OCI-LY3 (cell line): ENCODE results near the gene TESK2.

Experiments
- CTCF ChIP-seq: fragments of 200-600, 300-600 bp; sonication (generic); IDR thresholded peaks from 2 replicates; pipeline ENCODE4 v1.5.1; 2014; ENCODE audit warnings: antibody characterized with exemption, low read length, low read depth
- EZH2phosphoT487 ChIP-seq: fragments of 200-600 bp; shearing (Covaris generic); IDR thresholded peaks from 2 replicates; pipeline ENCODE4 v1.6.1; 2018; ENCODE audit warnings: antibody characterized with exemption, mixed run types, low read depth

- TF ChIP-seq CTCF (no peak), EZH2phosphoT487 (no peak)
These were observed 125.9 kb downstream of the TESK2 start for GRCh38 chr1:45365051-45365450.
